GM21723 (cell line): ENCODE measurements around the gene SHROOM1.

Source experiments
- ATAC-seq: cut with Tn5 transposase; IDR thresholded peaks from one replicate; pipeline ENCODE4 v1.9.1; 2021; ENCODE audit warnings: mild to moderate bottlenecking, moderate library complexity; ENCODE audit not compliant: unreplicated experiment

The SHROOM1 gene

DNA sequence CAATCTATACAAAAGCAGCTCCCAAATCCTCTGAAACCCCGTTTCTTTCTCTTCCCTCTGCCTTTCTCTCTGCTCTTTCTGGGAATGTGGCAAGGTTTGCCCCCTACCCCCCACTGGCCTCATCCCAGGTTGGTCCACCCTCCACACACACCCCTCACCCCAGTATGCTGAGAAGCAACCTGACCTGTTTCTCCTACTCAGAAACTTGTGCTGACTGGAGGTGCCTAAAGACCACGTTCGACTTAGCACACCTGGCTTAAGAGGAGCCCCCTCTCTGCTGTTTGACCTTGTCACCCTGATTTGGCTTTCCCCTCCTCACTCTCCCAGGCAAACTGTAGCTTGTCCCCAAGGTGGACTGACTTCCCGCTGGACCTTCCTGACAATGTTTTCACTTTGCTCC, 52.3 kb downstream of the SHROOM1 start:
- ATAC-seq: no peak

DNA sequence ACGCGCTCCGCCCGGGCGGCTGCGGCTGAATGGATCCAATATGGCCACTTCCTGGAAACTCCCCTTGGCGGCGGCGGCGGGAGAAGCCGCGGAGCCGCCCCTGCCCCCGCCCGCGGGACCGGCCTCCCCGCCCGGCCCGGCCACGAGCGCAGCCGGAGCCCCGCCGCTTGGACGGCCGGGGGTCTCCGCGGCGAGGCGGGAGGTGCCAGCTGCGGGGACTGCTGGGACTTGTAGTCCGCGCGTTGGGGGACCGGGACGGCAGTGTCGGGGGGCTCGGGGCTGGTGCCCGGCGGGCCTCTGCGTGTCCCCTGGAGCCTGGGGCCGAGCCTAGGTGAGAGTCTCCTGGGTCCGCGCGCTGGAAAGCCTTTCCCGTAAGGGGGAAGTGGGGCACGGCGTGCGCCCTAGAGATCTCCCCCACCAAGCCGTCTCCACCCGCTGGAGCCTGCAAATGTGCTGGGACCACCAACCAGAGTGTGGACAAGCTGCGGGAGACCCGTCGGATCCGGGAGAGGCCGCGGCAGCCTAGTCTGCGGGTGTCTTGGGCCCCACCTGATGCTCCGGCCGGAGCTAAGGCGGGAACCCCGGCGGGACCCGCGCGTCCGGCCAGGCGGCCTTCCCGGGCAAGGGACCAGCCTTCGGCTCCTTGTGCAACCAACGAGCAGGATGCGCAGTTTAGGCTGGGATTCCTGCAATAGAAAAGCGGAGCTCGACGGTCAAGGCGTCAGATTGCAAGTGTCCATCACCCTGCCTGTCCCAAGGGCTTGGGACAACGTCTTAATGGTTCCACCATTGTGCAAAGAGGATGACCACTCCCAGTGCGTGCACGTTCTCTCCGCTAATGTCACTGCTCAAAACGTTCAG, 53.0 kb downstream of the SHROOM1 start, which contains the start of gene SEPTIN8:
Gene SEPTIN8, minus strand, starts transcription at position 31 of the 861 bp plus-strand sequence. CDS start 102 bp downstream, outside the sequence.
- ATAC-seq: peak; percentile 74

DNA sequence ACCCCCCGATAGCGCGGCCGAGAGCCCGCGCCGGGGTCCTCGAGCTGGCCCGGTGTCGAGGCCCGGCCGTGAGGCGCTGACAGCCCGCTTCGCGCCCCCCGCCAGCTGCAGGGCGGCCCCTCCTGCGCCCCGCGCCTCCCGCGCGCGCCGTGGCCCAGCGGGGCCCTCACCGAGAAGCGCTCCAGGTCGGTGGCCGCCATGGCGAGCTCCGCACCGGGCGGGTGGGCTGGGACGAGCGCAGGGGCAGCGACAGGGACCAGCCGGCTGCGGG, 53.6 kb downstream of the SHROOM1 start:
- no peak for ATAC-seq

DNA sequence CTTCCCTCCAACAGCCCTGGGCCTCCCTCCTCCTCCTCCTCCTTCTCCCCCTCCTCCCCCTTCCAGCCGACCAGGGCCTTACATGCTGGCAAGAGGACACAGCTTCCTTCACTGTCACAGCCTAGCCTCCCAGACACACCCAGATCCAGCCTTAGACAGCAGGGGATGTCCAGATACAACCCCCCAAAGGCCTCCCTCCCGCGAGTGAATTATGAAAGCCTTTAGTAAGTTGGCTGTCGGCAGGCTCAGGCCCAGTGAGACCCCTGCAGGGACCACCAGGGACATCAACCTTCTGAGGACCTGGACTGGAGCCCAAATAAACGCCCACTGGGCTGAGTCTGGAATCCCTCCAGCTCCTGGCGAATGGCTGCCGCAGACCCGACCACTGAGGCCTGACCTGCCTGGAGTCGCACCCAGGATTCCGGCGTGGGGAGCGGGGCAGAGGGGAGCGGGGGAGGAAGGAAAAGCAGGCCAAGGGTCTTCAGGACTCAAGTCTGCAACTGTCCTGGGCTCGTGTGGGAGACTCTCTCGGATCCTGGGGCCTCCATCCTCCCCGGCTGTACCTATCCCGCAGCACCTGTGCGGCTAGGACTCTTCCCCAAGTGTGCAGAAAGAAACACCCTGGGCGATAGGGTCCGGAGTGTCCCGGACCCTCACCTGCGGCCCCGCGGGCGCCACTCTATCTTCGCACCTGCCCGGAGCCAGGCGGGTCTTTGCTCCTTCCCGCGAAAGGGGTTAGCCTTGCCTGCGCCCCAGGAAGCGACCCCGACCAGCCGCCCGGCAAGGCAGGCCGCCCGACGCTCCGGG, 54.1 kb downstream of the SHROOM1 start:
- peak; percentile 21 for ATAC-seq

DNA sequence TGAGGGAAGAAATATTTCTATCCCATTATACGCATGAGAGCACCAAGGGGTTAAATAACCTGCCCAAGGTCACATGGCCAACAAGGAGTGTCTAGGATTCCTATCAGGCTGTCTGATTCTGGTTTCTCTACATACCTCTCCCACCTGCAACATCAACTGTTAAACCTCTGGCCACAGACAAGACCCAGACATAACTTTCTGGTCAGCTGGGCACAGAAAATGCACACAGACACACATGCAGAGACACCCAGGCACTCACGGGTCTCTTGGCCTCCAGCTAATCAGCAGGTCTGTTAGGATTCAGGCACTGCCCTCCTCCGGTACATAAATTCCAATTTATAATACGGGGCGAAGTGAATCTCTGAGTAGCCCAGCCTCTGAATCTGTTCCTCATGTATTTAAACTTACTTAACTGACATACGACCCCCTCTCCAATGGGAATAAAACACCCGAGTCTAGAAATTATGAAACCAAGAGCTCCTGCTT, 54.9 kb downstream of the SHROOM1 start:
- no peak for ATAC-seq

DNA sequence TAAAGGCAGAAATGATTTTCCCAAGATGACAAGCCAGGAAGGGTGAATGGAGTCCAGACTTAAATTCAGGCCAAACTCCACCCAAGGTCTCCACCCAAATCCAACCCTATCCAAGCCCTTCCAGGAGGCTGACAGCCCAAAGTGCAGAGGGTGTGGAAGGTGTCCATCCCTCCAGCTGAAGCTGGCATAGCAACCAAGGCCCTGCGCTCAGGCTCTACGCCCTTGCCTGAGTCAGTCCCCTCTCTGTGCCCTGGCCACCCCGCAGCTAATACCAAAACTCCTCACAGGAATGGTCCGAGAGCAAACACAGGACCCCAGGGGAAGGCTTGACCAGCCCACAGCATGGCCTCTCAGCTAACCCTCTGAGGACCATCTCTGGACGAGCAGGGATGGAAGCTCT, 55.6 kb downstream of the SHROOM1 start:
- ATAC-seq: no peak

DNA sequence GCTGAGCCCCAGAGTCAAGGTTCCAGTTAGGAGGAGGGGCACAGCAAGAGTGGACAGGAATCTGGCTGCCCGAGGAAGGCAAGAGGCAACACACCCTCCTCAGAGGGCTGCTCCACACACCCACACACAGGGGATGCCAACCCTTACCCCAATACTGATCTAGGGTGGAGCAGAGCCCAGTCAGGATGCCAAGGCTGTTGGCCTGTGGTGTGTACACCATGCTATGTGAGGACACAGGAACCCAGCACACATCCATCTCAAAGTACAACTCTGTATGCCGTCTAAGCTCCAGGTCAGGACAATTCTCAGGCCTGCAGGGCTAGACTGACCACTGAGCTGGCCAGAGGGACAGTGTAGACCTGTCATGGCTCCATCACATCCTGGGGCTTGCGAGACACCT, 56.0 kb downstream of the SHROOM1 start:
- ATAC-seq: no peak

DNA sequence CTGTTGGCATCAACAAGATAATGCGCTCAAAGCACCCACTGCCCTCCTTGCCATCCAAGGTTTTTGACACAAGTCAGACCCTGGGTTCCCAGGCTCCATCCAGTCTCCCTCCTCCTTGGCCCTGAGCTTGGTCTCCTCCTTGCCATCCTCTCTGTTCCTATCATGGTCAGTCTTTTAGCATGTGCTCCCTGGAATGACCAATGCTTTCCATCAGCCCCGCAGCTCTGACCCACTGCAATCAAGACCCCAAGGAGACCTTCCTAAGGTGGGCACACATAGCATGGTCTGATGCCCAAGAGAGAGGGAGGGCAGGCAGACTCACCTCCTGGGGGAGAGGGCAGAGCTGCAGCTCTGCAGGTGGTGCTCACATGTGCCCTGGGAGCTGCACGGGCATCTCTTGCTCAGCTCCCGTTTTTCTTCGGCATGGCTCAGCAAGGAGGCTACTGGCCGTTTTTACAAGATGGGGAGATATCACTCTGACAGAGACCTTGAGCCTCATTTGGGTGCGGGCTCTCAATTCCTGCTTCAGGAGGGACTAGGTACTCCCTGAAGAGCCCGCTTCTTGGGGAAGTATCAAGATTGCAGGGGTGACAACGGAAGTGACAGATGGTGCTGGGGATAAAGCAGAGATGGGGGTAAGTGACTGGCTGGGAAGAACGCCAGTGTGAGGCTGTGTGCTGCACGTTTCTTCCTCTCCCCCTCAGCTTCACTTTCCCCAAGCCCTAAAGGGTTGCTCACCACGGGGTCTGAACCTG, 56.7 kb downstream of the SHROOM1 start:
- no peak for ATAC-seq

DNA sequence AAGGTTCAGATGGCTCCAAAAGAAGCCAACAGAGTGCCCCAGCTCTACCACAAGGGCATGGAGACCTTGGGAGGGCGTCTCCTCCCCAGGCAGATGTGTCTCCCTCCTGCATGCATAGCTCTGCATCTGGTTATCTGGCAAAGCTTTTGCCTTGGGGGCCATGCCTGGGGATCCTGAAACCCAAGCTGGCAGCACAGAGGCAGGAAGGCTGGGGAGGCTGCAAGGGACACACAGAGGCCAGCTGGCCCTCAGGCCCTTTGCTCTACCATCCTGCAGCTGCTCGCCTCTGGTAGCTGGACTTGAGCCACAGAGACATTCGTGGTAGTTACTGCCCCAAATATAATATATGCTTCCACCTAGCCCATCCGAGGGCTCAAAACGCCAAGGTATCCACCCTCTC, 57.3 kb downstream of the SHROOM1 start:
- no peak for ATAC-seq

DNA sequence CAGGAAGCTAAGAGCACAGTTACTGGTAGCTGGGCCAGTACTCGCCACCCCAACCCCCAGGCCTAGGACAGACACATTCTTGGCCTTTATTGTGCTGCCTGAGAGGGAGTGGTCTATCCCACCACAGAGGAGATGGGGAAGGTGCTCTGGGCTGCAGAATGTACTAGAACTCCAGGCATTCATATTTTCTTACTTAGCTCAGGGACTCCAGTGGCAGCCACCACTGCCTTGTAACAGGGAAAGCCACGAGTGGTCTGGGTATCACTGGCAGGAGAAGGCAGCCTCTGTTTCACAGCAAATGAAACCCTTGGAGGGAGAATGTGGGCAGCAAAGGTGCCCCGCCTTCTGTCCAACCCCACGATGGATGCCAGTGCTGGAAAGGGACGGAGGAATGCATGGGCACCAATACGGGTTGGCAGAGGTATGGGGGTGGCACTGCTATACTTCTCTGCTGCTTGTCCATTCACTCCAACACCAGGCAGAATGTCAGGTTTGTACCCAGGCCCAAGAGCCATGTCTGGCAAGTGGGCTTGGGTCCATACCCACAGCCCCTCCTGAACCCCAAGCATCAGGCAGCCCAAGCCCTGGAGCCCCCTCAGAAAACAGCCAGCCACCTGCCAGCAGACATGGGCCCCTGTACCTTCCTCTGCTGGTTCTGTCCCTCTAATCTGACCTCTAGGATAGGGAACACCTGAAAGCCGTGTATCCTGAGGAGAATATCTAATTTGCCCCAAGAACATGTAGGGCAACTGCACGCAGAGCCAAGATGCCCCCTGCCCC, 58.0 kb downstream of the SHROOM1 start:
- ATAC-seq: no peak
